H54 (cell line): ENCODE data around the gene APLP2.
"Not testable (repeated sequence)": the region's sequence is repeated elsewhere in the genome, so short reads cannot be mapped to it uniquely, and the experiment has no call there.

ENCODE experiments used
- DNase-seq: peaks from one replicate; pipeline ENCODE4 v3.0.0; 2011; ENCODE audit warnings: low spot score, mixed read lengths; ENCODE audit not compliant: insufficient read length
- FAIRE-seq: peaks from 3 replicates; lab custom pipeline; 2011; peaks lifted over from hg19 to GRCh38; lab: Jason Lieb, UNC
- POLR2A ChIP-seq: IDR thresholded peaks from 2 replicates; pipeline ENCODE4 v1.6.1; 2011; ENCODE audit warnings: low read depth, mild to moderate bottlenecking, low read length

Gene APLP2

GRCh38 chr11:130163346-130164220 is 93.9 kb downstream of the APLP2 start:
- FAIRE-seq (no peak), DNase-seq (no peak)
- TF ChIP-seq POLR2A: no peak

GRCh38 chr11:130164221-130164570 is 94.5 kb downstream of the APLP2 start:
- DNase-seq (no peak), FAIRE-seq (no peak)
- no peak for TF ChIP-seq POLR2A

- FAIRE-seq (no peak), DNase-seq (no peak)
These were observed 96.1 kb downstream of the APLP2 start for GRCh38 chr11:130165601-130166456.

GRCh38 chr11:130166457-130166784 is 96.7 kb downstream of the APLP2 start:
- peak; percentile 98 for FAIRE-seq
- no peak for TF ChIP-seq POLR2A
- DNase-seq: peak; percentile 94

More at GRCh38 chr11:130165601-130166456, 96.1 kb downstream of the APLP2 start:
- no peak for TF ChIP-seq POLR2A

- TF ChIP-seq POLR2A: no peak
- FAIRE-seq (no peak), DNase-seq (no peak)
These were observed 97.5 kb downstream of the APLP2 start for GRCh38 chr11:130167146-130167545.

GRCh38 chr11:130168105-130168504 is 98.4 kb downstream of the APLP2 start:
- FAIRE-seq (no peak), DNase-seq (no peak)
- TF ChIP-seq POLR2A: no peak

GRCh38 chr11:130170345-130170744 is 100.7 kb downstream of the APLP2 start:
- TF ChIP-seq POLR2A: no peak
- FAIRE-seq (no peak), DNase-seq (no peak)

- TF ChIP-seq POLR2A: no peak
- DNase-seq: no peak
- FAIRE-seq: no peak
These were observed 101.8 kb downstream of the APLP2 start for GRCh38 chr11:130171534-130171933.

- DNase-seq, FAIRE-seq: not testable (repeated sequence)
These were observed 102.3 kb downstream of the APLP2 start for GRCh38 chr11:130172001-130172400.

- TF ChIP-seq POLR2A: no peak
- DNase-seq: no peak
- no peak for FAIRE-seq
These were observed 104.9 kb downstream of the APLP2 start for GRCh38 chr11:130174642-130175041.

GRCh38 chr11:130175898-130176297 is 106.2 kb downstream of the APLP2 start:
- no peak for DNase-seq
- no peak for FAIRE-seq
- no peak for TF ChIP-seq POLR2A

GRCh38 chr11:130177782-130178181 is 108.1 kb downstream of the APLP2 start:
- DNase-seq (no peak), FAIRE-seq (no peak)
- no peak for TF ChIP-seq POLR2A

GRCh38 chr11:130178441-130179339 is 109.0 kb downstream of the APLP2 start:
- no peak for TF ChIP-seq POLR2A
- no peak for FAIRE-seq

More at GRCh38 chr11:130178441-130179339, 109.0 kb downstream of the APLP2 start:
- no peak for DNase-seq
